Lower leg skin (tissue), 4 donors: ENCODE data around the gene FBXL19. TPM values are rescaled to one million over a fixed set of nuclear protein-coding genes. Genes with fewer than 3 reads are reported as not detected.
A peak's percentile ranks its signal among the peaks of the same experiment; 100 is the strongest.

Source experiments
- DNase-seq, 2 donors: peaks; one replicate each; pipeline ENCODE4 v3.0.0-alpha.2; 2019; ENCODE audit warnings: low spot score in 2 of 2
- H3K4me3 ChIP-seq: fragments of 200-600 bp; sonication (generic); 2 replicates; pipeline ENCODE4 v1.5.1; 2017; ENCODE audit warnings: mild to moderate bottlenecking, low read depth; ENCODE audit not compliant: poor library complexity, severe bottlenecking
- CTCF ChIP-seq, 3 donors: fragments of 450-650 bp; IDR thresholded peaks; one replicate each; pipeline ENCODE4 v1.5.1; 2016; ENCODE audit warnings: antibody characterized with exemption in 3 of 3, mild to moderate bottlenecking in 3 of 3, moderate library complexity in 2 of 3
- POLR2A ChIP-seq, 2 donors: fragments of 450-650 bp; IDR thresholded peaks; one replicate each; pipeline ENCODE4 v1.6.1; 2016 to 2017; ENCODE audit warnings: antibody characterized with exemption in 2 of 2, mild to moderate bottlenecking in 1 of 2, moderate library complexity in 1 of 2
- WGBS, 2 donors: methylation state at CpG; one replicate each; pipeline ENCODE4 v1.1.5; 2018; 5-methylcytosine and 5-hydroxymethylcytosine counted together
- intact Hi-C: fragments of 100-400 bp; cut with DNase I; formaldehyde crosslinking; loops from one replicate; pipeline ENCODE4 v1.15.0; 2023; ENCODE audit warnings: low total_unique reads
- total RNA-seq, 4 donors: library from RNA; depleted of rRNA; stranded (reverse); fragments of >200 nt; gene quantifications; one replicate each; pipeline ENCODE4 v1.1.0, GENCODE V29; 2016

Gene FBXL19
- total RNA-seq, 4 donors from 2014 or later, result 17.7 to 25.1 (median 22.1) TPM

- peak; percentile 87 to 97 for DNase-seq
- peak within 1 kb of the TSS; percentile 55 for H3K4me3 ChIP-seq
- TF ChIP-seq POLR2A (IDR thresholded peaks at IDR 0.05), result no peak
- TF ChIP-seq CTCF (IDR thresholded peaks at IDR 0.05), result peak in 1 of 3 donors; percentile 52
- WGBS, 2 donors, result 1 to 3% methylated on average over 29 to 54 of the region's 97 CpGs
- intact Hi-C loops, result no loop called here
Measured at GRCh38 chr16:30893744-30894539, 29.4 kb upstream of the FBXL19 start, which contains the start of gene BCL7C. Gene BCL7C, minus strand, starts transcription at chr16:30894077. Its CDS starts 133 bp downstream, at chr16:30893944.

GRCh38 chr16:30894540-30895368 is 28.6 kb upstream of the FBXL19 start:
- WGBS, 2 donors, result 24 to 26% methylated on average over 16 of the region's 16 CpGs
- H3K4me3 ChIP-seq, result no peak overlapping the region
- intact Hi-C loops, result no loop called here
- TF ChIP-seq CTCF (IDR thresholded peaks at IDR 0.05), result no peak
- TF ChIP-seq POLR2A (IDR thresholded peaks at IDR 0.05), result no peak
- peak in 1 of 2 donors; percentile 59 for DNase-seq

GRCh38 chr16:30895627-30896260 is 27.6 kb upstream of the FBXL19 start:
- TF ChIP-seq POLR2A (IDR thresholded peaks at IDR 0.05) (no peak), CTCF (IDR thresholded peaks at IDR 0.05) (peak in 1 of 3 donors; percentile 40)
- 46 to 52% methylated on average over 29 to 32 of the region's 32 CpGs for WGBS, 2 donors
- intact Hi-C loops, result no loop called here
- DNase-seq, result no peak
- no peak overlapping the region for H3K4me3 ChIP-seq

- DNase-seq, result peak; percentile 59 to 92
- intact Hi-C loops, result no loop called here
- TF ChIP-seq POLR2A (IDR thresholded peaks at IDR 0.05), result no peak
- TF ChIP-seq CTCF (IDR thresholded peaks at IDR 0.05), result no peak
- 5 to 12% methylated on average over 30 to 31 of the region's 31 CpGs for WGBS, 2 donors
- peak within 1 kb of the TSS; percentile 36 for H3K4me3 ChIP-seq
Measured at GRCh38 chr16:30896261-30896888, 27.0 kb upstream of the FBXL19 start, which contains the start of gene CTF1. Gene CTF1, plus strand, starts transcription at chr16:30896614. Its CDS starts 30 bp downstream, at chr16:30896644.
